Stimulated activated naive CD8-positive, alpha-beta T cell treated with anti-CD3 and anti-CD28 coated beads, Interleukin-15, Interleukin-2, amounts not matched to agents 100 ng/mL and 50 ng/mL, for 24 hours (primary cell): ENCODE results near the gene PLP1.

Experiments
- H3K27ac Mint-ChIP-seq: one replicate; pipeline ENCODE4 v1.8.0; 2021; ENCODE audit warnings: mild to moderate bottlenecking, mixed read lengths
- H3K27me3 Mint-ChIP-seq: one replicate; pipeline ENCODE4 v1.8.0; 2021; ENCODE audit warnings: mixed read lengths
- H3K36me3 Mint-ChIP-seq: one replicate; pipeline ENCODE4 v1.8.0; 2021; ENCODE audit warnings: low read depth, mixed read lengths
- H3K4me1 Mint-ChIP-seq: one replicate; pipeline ENCODE4 v1.8.0; 2021; ENCODE audit warnings: low read depth, mixed read lengths
- H3K4me3 Mint-ChIP-seq: one replicate; pipeline ENCODE4 v1.8.0; 2021; ENCODE audit warnings: mild to moderate bottlenecking, mixed read lengths
- H3K9me3 Mint-ChIP-seq: one replicate; pipeline ENCODE4 v1.8.0; 2021; ENCODE audit warnings: mixed read lengths

Gene PLP1, protein sequence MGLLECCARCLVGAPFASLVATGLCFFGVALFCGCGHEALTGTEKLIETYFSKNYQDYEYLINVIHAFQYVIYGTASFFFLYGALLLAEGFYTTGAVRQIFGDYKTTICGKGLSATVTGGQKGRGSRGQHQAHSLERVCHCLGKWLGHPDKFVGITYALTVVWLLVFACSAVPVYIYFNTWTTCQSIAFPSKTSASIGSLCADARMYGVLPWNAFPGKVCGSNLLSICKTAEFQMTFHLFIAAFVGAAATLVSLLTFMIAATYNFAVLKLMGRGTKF

DNA sequence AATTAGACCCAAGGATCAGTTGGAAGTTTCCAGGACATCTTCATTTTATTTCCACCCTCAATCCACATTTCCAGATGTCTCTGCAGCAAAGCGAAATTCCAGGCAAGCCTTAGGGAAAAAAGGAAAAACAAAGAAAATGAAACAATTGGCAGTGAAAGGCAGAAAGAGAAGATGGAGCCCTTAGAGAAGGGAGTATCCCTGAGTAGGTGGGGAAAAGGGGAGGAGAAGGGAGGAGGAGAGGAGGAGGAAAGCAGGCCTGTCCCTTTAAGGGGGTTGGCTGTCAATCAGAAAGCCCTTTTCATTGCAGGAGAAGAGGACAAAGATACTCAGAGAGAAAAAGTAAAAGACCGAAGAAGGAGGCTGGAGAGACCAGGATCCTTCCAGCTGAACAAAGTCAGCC lies at the start of gene PLP1:
TSS of gene PLP1 (plus strand) at position 295 of the 400 bp plus-strand sequence. CDS start 156 bp downstream, outside the sequence.
- no peaks in the 10 kb centered on the region for H3K36me3 Mint-ChIP-seq
- no peaks in the 10 kb centered on the region for H3K9me3 Mint-ChIP-seq
- no peaks in the 10 kb centered on the region for H3K4me1 Mint-ChIP-seq
- no peaks in the 10 kb centered on the region for H3K27me3 Mint-ChIP-seq
- H3K4me3 Mint-ChIP-seq = no peak within 1 kb of the TSS
- no peak within 1 kb of the TSS for H3K27ac Mint-ChIP-seq

DNA sequence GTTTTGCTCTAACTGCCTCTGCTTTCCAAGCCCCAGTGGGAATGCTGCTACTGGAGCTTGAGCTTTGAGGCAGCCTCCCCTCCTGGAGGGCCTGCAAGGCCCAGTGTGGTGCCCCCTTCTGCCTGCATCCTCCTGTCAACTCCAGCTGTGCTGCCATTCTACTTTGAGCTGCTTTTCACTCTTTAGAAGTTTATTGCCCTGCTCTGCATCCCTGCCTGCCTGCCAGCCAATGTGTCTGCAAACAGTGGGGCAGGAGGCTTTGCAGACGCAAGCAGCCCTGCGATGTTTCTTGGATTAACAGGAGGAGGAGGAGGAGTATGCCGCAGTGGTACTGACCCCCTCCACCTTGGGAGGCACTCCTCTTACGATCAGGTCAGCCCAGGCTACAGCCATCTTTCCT lies 49.5 kb upstream of the PLP1 start:
- Mint-ChIP-seq H3K36me3 (no peaks in the 10 kb centered on the region), H3K27me3 (no peaks in the 10 kb centered on the region), H3K4me1 (no peaks in the 10 kb centered on the region), H3K27ac (no peak overlapping the region), H3K4me3 (no peak overlapping the region), H3K9me3 (no peaks in the 10 kb centered on the region)

DNA sequence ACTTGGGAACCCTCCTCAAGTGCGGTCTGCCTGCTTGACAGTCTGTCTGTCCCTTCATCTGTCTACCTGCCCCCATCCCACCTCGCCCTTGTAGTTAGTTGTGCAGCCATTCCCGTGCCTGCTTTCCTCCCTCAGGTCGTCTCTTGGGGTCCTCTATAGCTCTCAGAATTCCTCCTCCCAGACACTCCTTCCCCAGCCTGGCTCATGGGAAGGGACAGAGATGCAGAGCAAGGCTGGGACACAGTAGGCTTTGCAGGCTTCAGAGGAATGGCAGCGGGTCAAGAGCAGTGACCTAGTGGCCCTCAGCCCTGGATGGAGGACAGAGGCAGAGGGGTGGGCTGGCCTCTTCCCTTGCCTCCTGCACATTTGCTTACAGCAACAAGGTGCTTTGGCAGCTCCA lies 47.6 kb upstream of the PLP1 start:
- Mint-ChIP-seq H3K9me3 (no peaks in the 10 kb centered on the region), H3K27ac (no peak overlapping the region), H3K4me1 (no peaks in the 10 kb centered on the region), H3K27me3 (no peaks in the 10 kb centered on the region), H3K4me3 (no peak overlapping the region), H3K36me3 (no peaks in the 10 kb centered on the region)

DNA sequence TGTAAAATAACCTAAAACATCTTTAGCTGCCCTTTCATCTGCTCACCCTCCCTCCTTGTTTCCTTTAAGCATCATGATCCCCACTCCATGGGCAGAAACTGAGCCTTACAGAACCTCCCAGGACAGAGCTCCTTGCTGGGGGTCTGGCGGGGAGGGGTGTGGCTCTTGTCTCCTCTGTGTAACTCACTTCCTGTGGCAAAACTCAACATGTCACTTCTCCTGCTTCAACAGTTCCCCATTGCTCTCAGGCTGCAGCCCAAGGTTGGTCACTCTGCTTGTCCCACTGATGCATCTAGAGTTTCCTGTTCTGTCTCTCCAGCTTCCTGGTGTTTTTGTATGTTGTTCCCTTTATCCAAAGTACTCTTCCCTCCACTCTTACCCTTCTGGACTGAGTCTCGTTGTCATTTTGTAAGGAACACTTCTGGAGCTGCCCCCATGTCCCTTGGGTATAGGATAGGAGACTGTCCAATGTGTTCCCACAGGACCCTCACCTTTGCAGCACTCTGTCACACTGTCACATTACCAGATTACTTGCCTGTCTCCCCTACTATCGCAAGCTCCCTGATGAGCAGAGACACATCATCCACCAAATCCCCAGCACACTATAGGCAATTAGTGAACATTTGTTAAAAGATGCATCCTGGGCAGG lies 46.4 kb upstream of the PLP1 start:
- no peaks in the 10 kb centered on the region for H3K36me3 Mint-ChIP-seq
- H3K4me3 Mint-ChIP-seq = no peak overlapping the region
- H3K9me3 Mint-ChIP-seq = no peaks in the 10 kb centered on the region
- no peaks in the 10 kb centered on the region for H3K27me3 Mint-ChIP-seq
- no peak overlapping the region for H3K27ac Mint-ChIP-seq
- peaks cover 5% of the 10 kb centered on the region for H3K4me1 Mint-ChIP-seq

DNA sequence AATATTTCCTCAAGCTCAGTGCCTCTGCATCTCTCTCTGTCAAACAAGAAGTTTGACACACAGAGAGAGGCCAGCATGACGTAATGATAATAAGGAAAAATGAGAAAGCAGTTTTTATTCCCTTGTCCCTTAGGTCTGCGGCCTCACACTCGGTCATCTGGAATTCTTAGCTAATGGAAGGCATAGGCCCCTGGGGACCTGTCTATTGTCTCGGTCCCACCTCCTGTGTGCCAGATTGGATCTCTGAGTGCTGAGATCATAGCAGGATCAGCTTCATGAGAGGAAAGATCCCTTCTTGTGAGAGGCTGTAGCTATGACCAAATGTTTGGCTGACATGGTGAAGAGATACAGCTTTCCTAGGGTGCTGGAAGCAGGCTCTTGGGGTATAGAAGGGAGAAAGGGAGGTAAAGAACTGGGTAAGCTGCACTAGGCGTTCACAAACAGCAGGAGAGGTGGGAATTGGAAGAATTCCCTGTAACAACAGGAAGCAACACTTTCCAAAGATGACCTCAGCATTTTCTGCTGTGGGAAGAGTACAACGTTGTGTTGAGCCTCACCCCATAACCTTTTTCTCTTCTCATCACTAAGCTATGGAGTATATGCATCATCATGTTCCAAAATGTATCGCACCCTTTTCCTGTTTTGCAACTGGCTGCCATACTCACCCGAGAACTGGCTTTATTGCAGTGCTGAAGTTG lies 45.7 kb upstream of the PLP1 start:
- H3K36me3 Mint-ChIP-seq = no peaks in the 10 kb centered on the region
- no peaks in the 10 kb centered on the region for H3K27me3 Mint-ChIP-seq
- no peak overlapping the region for H3K4me3 Mint-ChIP-seq
- H3K9me3 Mint-ChIP-seq = no peaks in the 10 kb centered on the region
- H3K27ac Mint-ChIP-seq = no peak overlapping the region
- H3K4me1 Mint-ChIP-seq = peaks cover 5% of the 10 kb centered on the region

DNA sequence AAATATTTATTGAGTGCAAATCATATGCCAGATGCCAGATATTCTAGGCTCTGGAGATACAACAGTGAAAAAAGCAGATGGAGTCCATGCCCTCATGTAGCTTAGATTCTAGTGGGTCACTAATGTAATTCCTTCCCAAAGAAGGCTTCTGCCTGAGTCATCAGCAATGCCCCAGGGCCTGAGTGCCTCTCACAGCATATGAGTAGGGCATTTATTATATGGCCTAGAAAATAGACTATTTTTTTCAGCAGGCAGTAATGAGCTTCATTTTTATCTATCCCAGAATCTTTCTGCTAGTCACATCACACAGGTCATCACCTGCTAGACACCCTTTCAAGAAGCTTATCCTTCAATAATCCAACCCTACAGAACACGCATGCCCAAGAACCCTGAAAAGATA lies 43.6 kb upstream of the PLP1 start:
- Mint-ChIP-seq H3K27me3 (no peaks in the 10 kb centered on the region), H3K9me3 (no peaks in the 10 kb centered on the region), H3K4me3 (no peak overlapping the region), H3K4me1 (peaks cover 5% of the 10 kb centered on the region), H3K36me3 (no peaks in the 10 kb centered on the region), H3K27ac (no peak overlapping the region)

DNA sequence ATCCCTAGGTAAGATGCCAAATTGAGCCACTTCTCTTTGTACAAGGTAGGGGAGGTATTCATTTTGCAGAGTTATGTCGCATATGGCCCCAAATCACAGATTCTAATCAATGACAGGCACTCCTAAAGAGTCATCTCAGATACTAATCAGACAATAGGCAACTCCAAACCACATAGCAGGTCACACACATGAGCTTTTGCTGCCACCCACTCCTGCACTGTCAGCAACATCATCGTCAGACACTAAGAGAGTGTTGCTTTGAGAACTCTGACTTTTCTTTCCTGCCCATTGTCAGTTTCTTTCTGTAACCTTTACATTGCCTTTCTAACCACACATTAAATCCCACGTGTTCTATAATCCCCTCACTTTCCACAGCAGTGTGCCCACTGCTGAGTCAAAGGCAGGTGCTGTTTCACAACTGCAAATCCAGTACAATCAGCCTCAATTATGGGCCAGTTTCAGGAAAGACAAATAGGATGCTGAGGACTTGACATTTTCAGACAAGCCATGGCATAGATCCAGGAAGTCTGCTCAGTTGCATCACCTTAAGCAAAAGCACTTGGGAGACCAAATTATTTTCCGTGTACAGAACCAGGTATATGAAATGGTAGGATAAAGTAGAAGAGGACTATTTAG lies 42.4 kb upstream of the PLP1 start:
- no peaks in the 10 kb centered on the region for H3K36me3 Mint-ChIP-seq
- no peaks in the 10 kb centered on the region for H3K9me3 Mint-ChIP-seq
- peaks cover 5% of the 10 kb centered on the region for H3K4me1 Mint-ChIP-seq
- H3K27ac Mint-ChIP-seq = no peak overlapping the region
- H3K27me3 Mint-ChIP-seq = no peaks in the 10 kb centered on the region
- H3K4me3 Mint-ChIP-seq = no peak overlapping the region

DNA sequence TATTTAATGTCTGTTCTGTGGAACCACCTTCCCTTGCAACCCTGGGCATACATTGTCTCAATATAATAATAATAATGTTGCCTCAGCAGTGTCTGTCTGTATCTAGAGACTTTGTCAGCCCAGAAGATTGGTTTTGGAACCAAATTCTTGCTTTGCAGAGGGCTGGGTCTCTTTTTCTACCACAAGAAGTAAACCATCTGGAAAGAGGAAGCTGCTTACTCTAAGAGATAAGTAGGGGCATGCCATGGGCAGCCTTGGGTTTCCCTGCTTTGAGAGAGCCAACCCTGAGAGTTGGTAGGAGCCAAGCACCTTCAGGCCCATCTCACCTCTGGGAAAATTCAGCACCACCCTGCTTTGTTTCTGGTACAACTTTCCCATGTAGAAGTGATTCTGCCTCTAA lies 38.9 kb upstream of the PLP1 start:
- H3K9me3 Mint-ChIP-seq = no peaks in the 10 kb centered on the region
- H3K27ac Mint-ChIP-seq = no peak overlapping the region
- H3K4me3 Mint-ChIP-seq = no peak overlapping the region

DNA sequence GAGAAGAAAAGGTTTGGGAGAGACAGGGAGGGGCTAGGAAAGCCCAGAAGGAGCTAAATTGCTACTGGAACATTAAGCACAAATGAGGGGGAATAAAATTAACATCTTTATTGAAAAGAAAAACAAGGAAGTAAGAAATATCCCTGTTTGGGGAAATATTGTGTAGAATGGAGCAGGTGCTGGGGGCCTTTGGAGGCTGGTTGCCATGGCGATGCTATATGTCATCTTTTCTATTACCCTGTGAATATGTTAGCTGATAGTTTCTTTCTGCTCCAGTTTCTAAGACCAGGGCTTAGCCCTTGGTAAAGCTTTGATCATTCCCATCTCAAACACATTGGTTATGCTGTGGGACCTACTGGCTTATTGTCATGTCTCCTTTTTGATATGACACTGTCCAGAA lies 37.2 kb upstream of the PLP1 start:
- H3K36me3 Mint-ChIP-seq = no peaks in the 10 kb centered on the region
- no peaks in the 10 kb centered on the region for H3K27me3 Mint-ChIP-seq
- peaks cover 2% of the 10 kb centered on the region for H3K4me1 Mint-ChIP-seq
- H3K4me3 Mint-ChIP-seq = no peak overlapping the region
- no peaks in the 10 kb centered on the region for H3K9me3 Mint-ChIP-seq
- no peak overlapping the region for H3K27ac Mint-ChIP-seq

More for the DNA sequence above, 38.9 kb upstream of the PLP1 start:
- Mint-ChIP-seq H3K36me3 (no peaks in the 10 kb centered on the region), H3K4me1 (peaks cover 5% of the 10 kb centered on the region), H3K27me3 (no peaks in the 10 kb centered on the region)

DNA sequence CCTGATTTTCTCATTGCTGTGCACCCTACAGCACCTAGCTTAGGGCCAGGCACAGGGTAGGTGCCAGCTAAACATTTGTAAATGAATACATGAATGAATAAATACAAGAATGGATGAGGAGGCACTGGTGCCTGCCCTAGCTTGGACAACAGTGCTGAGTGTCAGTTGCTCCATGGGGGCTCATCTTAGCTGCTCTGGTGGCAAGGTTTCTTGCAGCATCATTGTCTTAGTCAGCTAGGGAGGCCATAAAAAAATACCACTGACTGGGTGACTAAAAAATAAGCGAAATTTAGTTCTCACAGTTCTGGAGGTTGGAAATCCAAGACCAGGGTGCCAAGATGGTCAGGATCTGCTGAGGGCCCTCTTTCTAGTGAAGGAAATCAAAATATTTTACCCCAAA lies 34.8 kb upstream of the PLP1 start:
- Mint-ChIP-seq H3K4me1 (no peaks in the 10 kb centered on the region), H3K4me3 (no peak overlapping the region), H3K36me3 (no peaks in the 10 kb centered on the region), H3K27me3 (no peaks in the 10 kb centered on the region), H3K27ac (no peak overlapping the region), H3K9me3 (no peaks in the 10 kb centered on the region)

DNA sequence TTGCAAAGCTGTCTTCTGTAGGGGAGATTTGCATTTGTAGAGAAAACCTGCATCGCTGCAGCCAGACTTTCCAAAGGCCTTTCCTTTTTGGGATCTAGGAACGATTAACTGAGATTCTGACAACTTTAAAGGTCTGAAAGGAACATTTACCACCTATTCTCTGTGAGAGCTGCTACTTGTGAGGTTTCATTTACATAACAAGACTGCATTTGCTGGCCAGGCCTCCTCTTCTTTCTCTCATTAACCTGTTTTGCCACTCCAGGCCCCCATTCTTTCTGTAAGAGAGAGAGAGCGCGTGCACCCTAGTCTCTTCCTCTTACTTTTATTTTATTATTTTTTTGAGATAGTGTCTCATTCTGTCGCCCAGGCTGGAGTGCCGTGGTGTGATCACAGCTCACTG lies 34.3 kb upstream of the PLP1 start:
- no peaks in the 10 kb centered on the region for H3K36me3 Mint-ChIP-seq
- no peak overlapping the region for H3K4me3 Mint-ChIP-seq
- H3K27me3 Mint-ChIP-seq = no peaks in the 10 kb centered on the region
- no peak overlapping the region for H3K27ac Mint-ChIP-seq
- H3K9me3 Mint-ChIP-seq = no peaks in the 10 kb centered on the region
- no peaks in the 10 kb centered on the region for H3K4me1 Mint-ChIP-seq

DNA sequence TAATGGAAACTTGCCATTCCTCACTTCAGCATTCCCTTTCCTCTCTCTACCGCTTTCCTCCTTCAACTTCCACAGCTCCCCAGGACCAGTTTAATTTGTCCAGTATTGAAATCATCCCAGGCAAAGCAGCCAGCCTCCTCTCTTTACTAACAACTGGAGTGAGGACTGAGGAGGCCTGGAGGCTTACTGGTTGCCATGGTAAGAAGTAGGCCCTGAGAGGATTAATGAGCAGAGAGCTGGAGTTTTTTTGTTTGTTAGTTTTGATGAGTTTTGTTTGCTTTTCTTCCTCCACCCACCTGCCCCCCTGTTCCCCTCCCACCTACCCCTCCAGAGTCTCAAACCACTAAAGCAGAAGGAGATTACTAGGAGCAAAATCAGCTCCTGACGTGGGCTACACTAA lies 29.5 kb upstream of the PLP1 start:
- Mint-ChIP-seq H3K27me3 (no peaks in the 10 kb centered on the region), H3K4me3 (no peak overlapping the region), H3K36me3 (no peaks in the 10 kb centered on the region), H3K27ac (no peak overlapping the region), H3K9me3 (no peaks in the 10 kb centered on the region), H3K4me1 (no peaks in the 10 kb centered on the region)

DNA sequence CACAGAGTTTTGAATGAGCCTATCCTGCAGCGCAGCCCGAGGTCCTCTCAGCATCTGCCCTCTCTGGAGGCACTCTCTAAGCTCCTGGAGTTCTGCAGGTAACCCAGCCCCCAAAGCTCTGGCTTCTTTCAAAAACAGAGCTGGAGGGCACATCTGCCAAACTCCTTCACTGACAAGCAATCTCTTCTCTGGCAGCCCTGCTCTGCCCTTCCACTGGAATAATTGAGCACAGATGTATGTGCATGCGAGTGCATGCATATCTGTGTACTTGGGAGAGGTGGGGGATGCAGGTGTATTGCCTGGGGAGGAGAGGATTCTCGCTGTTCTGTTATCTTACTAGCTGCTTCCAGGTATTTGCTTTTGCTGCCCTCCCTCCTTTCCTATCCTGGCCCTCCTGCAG lies 22.2 kb upstream of the PLP1 start:
- H3K4me3 Mint-ChIP-seq = no peak overlapping the region
- no peaks in the 10 kb centered on the region for H3K9me3 Mint-ChIP-seq
- no peaks in the 10 kb centered on the region for H3K27me3 Mint-ChIP-seq
- H3K4me1 Mint-ChIP-seq = no peaks in the 10 kb centered on the region
- no peaks in the 10 kb centered on the region for H3K36me3 Mint-ChIP-seq
- no peak overlapping the region for H3K27ac Mint-ChIP-seq

DNA sequence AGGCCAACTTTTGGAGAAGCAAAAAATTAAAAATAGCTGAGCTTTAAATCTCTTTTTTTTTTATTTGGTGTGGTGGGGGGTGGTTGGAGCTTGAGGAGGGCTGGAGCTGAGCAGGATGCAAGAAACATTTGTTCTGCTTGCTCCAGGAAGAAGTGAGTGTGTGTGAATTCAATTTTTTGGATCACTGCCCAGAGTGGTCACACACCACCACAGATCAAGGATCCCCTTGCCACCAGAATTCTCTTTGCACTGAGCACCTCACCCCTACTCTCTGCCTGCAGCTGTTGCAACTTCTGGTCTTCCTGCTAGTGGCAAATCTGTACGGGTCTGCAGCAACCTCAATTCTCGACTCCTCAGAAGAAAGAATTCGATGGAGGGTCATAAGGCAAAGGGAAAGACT lies 19.9 kb upstream of the PLP1 start:
- Mint-ChIP-seq H3K4me3 (no peak overlapping the region), H3K9me3 (no peaks in the 10 kb centered on the region), H3K36me3 (no peaks in the 10 kb centered on the region), H3K27me3 (no peaks in the 10 kb centered on the region), H3K27ac (no peak overlapping the region), H3K4me1 (no peaks in the 10 kb centered on the region)

DNA sequence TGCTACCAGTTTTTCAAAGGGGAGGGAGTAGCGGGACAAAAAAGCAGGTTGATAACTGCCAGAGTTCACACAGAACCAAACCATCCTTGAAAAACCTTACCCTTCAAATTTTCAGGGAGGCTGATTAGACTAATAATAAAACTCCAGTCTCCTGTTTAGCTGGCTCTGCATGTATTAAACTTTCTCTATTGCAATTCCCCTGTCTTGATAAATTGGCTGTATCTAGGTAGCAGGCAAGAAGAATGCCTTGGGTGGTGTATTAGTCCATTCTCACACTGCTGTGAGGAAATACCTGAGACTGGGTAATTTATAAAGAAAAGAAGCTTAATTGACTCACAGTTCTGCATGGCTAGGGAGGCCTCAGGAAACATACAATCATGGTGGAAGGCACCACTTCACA lies 18.1 kb upstream of the PLP1 start:
- H3K36me3 Mint-ChIP-seq = no peaks in the 10 kb centered on the region
- no peak overlapping the region for H3K27ac Mint-ChIP-seq
- no peak overlapping the region for H3K4me3 Mint-ChIP-seq
- H3K27me3 Mint-ChIP-seq = no peaks in the 10 kb centered on the region
- no peaks in the 10 kb centered on the region for H3K4me1 Mint-ChIP-seq
- H3K9me3 Mint-ChIP-seq = no peaks in the 10 kb centered on the region
